Neural cell (in vitro differentiated cells): ENCODE measurements around the gene RBBP7. TPM values are rescaled to one million over a fixed set of nuclear protein-coding genes. Genes with fewer than 3 reads are reported as not detected.

Experiments used
- H2AFZ ChIP-seq: fragments of 200-600, 300-800 bp; sonication (generic), shearing (Covaris generic); 2 replicates; pipeline ENCODE4 v1.6.0; 2014; ENCODE audit warnings: low read depth, mild to moderate bottlenecking, antibody characterized with exemption, low read length, moderate library complexity
- H3F3A ChIP-seq: fragments of 200-600 bp; shearing (Covaris generic); 2 replicates; pipeline ENCODE4 v1.6.1; 2016; ENCODE audit warnings: mild to moderate bottlenecking, moderate library complexity, mixed read lengths, antibody characterized with exemption, low read length; ENCODE audit not compliant: insufficient read depth, poor library complexity, severe bottlenecking
- H3K27ac ChIP-seq: fragments of 200-600, 300-800 bp; sonication (generic), shearing (Covaris generic); 2 replicates; pipeline ENCODE4 v1.5.1; 2014; ENCODE audit warnings: mild to moderate bottlenecking, low read length, moderate library complexity
- H3K27me3 ChIP-seq: fragments of 300-800, 200-600 bp; sonication (generic), shearing (Covaris generic); 2 replicates; pipeline ENCODE4 v1.6.0; 2014; ENCODE audit warnings: mild to moderate bottlenecking, low read depth, low read length, moderate library complexity; ENCODE audit not compliant: insufficient read depth
- H3K36me3 ChIP-seq: fragments of 300-800, 200-600 bp; sonication (generic), shearing (Covaris generic); 2 replicates; pipeline ENCODE4 v1.5.1; 2014; ENCODE audit warnings: mild to moderate bottlenecking, antibody characterized with exemption, low read length, moderate library complexity; ENCODE audit not compliant: insufficient read depth
- H3K4me2 ChIP-seq: fragments of 300-800, 200-600 bp; sonication (generic), shearing (Covaris generic); 2 replicates; pipeline ENCODE4 v1.6.0; 2014; ENCODE audit warnings: mild to moderate bottlenecking, low read length
- H3K4me3 ChIP-seq: fragments of 300-800, 200-600 bp; sonication (generic), shearing (Covaris generic); 2 replicates; pipeline ENCODE4 v1.5.1; 2014; ENCODE audit warnings: mild to moderate bottlenecking, low read length, moderate library complexity
- H3K79me2 ChIP-seq: fragments of 200-600 bp; shearing (Covaris generic); replicated peaks from 2 replicates; pipeline ENCODE4 v1.6.0; 2014; ENCODE audit warnings: mild to moderate bottlenecking, low read length, moderate library complexity; ENCODE audit not compliant: insufficient read depth
- H3K9ac ChIP-seq: fragments of 300-800, 200-600 bp; sonication (generic), shearing (Covaris generic); 2 replicates; pipeline ENCODE4 v1.6.1; 2016; ENCODE audit warnings: mild to moderate bottlenecking, low read length, mixed read lengths
- H3K9me2 ChIP-seq: fragments of 200-600 bp; shearing (Covaris generic); 2 replicates; pipeline ENCODE4 v1.6.1; 2016; ENCODE audit warnings: mild to moderate bottlenecking, low read length, mixed read lengths; ENCODE audit not compliant: insufficient read depth
- H3K9me3 ChIP-seq: fragments of 200-600, 300-800 bp; sonication (generic), shearing (Covaris generic); 2 replicates; pipeline ENCODE4 v1.6.1; 2016; ENCODE audit warnings: mild to moderate bottlenecking, mixed run types, low read length, moderate library complexity, mixed read lengths
- H4K20me1 ChIP-seq: fragments of 200-600 bp; shearing (Covaris generic); 2 replicates; pipeline ENCODE4 v1.6.1; 2016; ENCODE audit warnings: mild to moderate bottlenecking, mixed run types; ENCODE audit not compliant: insufficient read depth
- EP300 ChIP-seq: fragments of 450-650 bp; conservative IDR thresholded peaks from 2 replicates; pipeline ENCODE4 v1.6.1; 2014; ENCODE audit warnings: antibody characterized with exemption, mild to moderate bottlenecking, moderate library complexity; ENCODE audit not compliant: poor library complexity, severe bottlenecking
- EZH2 ChIP-seq: fragments of 200-600, 300-800 bp; shearing (Covaris generic), sonication (generic); IDR thresholded peaks from 2 replicates; pipeline ENCODE4 v1.6.1; 2014; ENCODE audit warnings: antibody characterized with exemption, low read length, borderline replicate concordance, mild to moderate bottlenecking; ENCODE audit not compliant: insufficient read depth, poor library complexity, severe bottlenecking
- MXI1 ChIP-seq: fragments of 450-650 bp; conservative IDR thresholded peaks from 2 replicates; pipeline ENCODE4 v1.6.1; 2014; ENCODE audit warnings: antibody characterized with exemption, mild to moderate bottlenecking; ENCODE audit not compliant: poor library complexity, severe bottlenecking
- POLR2AphosphoS5 ChIP-seq: IDR thresholded peaks from 2 replicates; pipeline ENCODE4 v1.6.1; 2012
- RAD21 ChIP-seq: fragments of 450-650 bp; conservative IDR thresholded peaks from 2 replicates; pipeline ENCODE4 v1.6.1; 2014; ENCODE audit warnings: antibody characterized with exemption, mild to moderate bottlenecking, moderate library complexity
- SMC3 ChIP-seq: fragments of 450-650 bp; conservative IDR thresholded peaks from 2 replicates; pipeline ENCODE4 v1.6.1; 2014; ENCODE audit warnings: antibody characterized with exemption, mild to moderate bottlenecking, moderate library complexity; ENCODE audit not compliant: poor library complexity
- TAF1 ChIP-seq: IDR thresholded peaks from 2 replicates; pipeline ENCODE4 v1.6.1; 2012; ENCODE audit warnings: low read depth
- polyA plus RNA-seq: library from polyadenylated mRNA; depleted of rRNA; stranded (reverse); fragments of >200 nt; gene quantifications from 2 replicates; pipeline ENCODE4 v1.2.3, GENCODE V29; 2014
- TF ChIP-seq, protein P1 (sequence below): IDR thresholded peaks from 2 replicates; pipeline ENCODE4 v1.6.1; 2012; ENCODE audit warnings: borderline replicate concordance
- TF ChIP-seq, protein P2 (sequence below): fragments of 450-650 bp; IDR thresholded peaks from 2 replicates; pipeline ENCODE4 v1.5.1; 2014; ENCODE audit warnings: antibody characterized with exemption, mild to moderate bottlenecking, moderate library complexity; ENCODE audit not compliant: poor library complexity, severe bottlenecking

RBBP7 gene
- polyA plus RNA-seq, 1 donor from 2014 or later, result 204 TPM

DNA sequence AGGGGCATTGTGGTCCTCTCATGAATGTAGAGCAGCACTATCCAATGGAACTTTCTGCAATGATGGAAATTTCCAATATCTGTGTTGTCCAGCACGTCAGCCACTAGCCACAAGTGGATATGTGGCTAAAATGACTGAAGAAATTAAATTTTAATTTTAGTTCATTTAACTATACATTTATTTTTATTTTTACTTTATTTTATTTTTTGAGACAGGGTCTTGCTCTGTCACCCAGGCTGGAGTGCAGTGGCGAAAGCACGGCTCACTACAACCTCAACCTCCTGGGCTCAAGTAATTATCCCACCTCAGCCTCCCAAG lies 13.3 kb upstream of the RBBP7 start:
- Histone ChIP-seq H3K36me3 (no peaks in the 10 kb centered on the region), H3K27me3 (no peaks in the 10 kb centered on the region), H3K79me2 (no peaks in the 10 kb centered on the region), H3K9me3 (no peaks in the 10 kb centered on the region), H3K9me2 (no peaks in the 10 kb centered on the region), H3F3A (no peaks in the 10 kb centered on the region), H3K4me2 (no peak overlapping the region), H3K4me3 (peak overlapping the region; percentile 57), H3K9ac (no peak overlapping the region), H3K27ac (no peak overlapping the region), H4K20me1 (no peaks in the 10 kb centered on the region), H2AFZ (no peak overlapping the region)
- TF ChIP-seq EP300, result no peak
- TF ChIP-seq POLR2AphosphoS5, result no peak
- TF ChIP-seq, protein P1, sequence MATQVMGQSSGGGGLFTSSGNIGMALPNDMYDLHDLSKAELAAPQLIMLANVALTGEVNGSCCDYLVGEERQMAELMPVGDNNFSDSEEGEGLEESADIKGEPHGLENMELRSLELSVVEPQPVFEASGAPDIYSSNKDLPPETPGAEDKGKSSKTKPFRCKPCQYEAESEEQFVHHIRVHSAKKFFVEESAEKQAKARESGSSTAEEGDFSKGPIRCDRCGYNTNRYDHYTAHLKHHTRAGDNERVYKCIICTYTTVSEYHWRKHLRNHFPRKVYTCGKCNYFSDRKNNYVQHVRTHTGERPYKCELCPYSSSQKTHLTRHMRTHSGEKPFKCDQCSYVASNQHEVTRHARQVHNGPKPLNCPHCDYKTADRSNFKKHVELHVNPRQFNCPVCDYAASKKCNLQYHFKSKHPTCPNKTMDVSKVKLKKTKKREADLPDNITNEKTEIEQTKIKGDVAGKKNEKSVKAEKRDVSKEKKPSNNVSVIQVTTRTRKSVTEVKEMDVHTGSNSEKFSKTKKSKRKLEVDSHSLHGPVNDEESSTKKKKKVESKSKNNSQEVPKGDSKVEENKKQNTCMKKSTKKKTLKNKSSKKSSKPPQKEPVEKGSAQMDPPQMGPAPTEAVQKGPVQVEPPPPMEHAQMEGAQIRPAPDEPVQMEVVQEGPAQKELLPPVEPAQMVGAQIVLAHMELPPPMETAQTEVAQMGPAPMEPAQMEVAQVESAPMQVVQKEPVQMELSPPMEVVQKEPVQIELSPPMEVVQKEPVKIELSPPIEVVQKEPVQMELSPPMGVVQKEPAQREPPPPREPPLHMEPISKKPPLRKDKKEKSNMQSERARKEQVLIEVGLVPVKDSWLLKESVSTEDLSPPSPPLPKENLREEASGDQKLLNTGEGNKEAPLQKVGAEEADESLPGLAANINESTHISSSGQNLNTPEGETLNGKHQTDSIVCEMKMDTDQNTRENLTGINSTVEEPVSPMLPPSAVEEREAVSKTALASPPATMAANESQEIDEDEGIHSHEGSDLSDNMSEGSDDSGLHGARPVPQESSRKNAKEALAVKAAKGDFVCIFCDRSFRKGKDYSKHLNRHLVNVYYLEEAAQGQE, result no peak
- no peak for TF ChIP-seq SMC3
- TF ChIP-seq TAF1, result no peak
- no peak for TF ChIP-seq EZH2
- TF ChIP-seq RAD21, result no peak
- no peak for TF ChIP-seq MXI1
- TF ChIP-seq, protein P2, sequence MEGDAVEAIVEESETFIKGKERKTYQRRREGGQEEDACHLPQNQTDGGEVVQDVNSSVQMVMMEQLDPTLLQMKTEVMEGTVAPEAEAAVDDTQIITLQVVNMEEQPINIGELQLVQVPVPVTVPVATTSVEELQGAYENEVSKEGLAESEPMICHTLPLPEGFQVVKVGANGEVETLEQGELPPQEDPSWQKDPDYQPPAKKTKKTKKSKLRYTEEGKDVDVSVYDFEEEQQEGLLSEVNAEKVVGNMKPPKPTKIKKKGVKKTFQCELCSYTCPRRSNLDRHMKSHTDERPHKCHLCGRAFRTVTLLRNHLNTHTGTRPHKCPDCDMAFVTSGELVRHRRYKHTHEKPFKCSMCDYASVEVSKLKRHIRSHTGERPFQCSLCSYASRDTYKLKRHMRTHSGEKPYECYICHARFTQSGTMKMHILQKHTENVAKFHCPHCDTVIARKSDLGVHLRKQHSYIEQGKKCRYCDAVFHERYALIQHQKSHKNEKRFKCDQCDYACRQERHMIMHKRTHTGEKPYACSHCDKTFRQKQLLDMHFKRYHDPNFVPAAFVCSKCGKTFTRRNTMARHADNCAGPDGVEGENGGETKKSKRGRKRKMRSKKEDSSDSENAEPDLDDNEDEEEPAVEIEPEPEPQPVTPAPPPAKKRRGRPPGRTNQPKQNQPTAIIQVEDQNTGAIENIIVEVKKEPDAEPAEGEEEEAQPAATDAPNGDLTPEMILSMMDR, result no peak

DNA sequence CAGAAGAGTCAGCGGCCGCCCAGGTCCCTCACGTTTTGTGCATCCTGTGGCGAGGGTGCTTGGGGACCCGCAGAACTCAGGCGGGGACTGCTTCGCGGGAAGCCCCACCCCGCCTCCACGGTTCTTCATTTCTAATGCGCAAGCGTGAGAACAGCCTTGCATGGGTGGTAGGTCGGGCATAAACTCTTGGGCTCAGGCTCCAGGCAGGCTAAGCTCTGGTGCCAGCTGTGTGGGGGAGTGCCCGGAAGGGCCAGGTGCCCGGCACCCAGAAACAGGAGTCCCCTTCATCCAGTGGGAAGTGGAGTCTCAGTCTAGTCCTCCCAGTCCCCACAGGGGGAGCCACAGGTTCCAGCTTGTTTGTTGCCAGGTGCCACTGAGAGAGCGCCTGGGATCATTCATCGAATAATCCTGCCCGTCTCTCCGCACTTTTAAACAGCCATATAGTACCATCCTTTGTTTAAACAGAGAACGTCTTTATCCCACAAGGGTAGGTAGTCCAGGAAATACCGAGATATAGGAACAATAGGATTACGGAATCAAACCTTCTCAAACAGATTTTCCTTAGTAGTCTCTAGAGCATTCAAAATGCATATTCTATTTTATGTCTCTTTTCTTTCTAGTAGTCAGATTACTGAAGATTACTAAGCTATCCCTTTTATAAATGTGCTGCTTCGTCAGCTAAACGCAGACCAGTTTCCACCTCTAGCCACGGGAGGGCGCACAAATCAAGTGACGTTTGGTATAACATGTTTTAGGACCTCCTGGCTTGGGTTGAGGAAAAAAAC lies 12.7 kb upstream of the RBBP7 start:
- Histone ChIP-seq H3K4me3 (peak overlapping the region; percentile 57), H3K79me2 (no peaks in the 10 kb centered on the region), H2AFZ (peak overlapping the region; percentile 14), H3K4me2 (no peak overlapping the region), H3K36me3 (no peaks in the 10 kb centered on the region), H3K27me3 (no peaks in the 10 kb centered on the region), H3K9me2 (no peaks in the 10 kb centered on the region), H4K20me1 (no peaks in the 10 kb centered on the region), H3F3A (no peaks in the 10 kb centered on the region), H3K27ac (peak overlapping the region; percentile 42), H3K9me3 (no peaks in the 10 kb centered on the region), H3K9ac (peak overlapping the region; percentile 39)
- no peak for TF ChIP-seq TAF1
- TF ChIP-seq SMC3, result peak; percentile 75
- no peak for TF ChIP-seq POLR2AphosphoS5
- TF ChIP-seq EZH2, result no peak
- TF ChIP-seq MXI1, result no peak
- peak; percentile 72 for TF ChIP-seq RAD21
- TF ChIP-seq, protein P1, result no peak
- TF ChIP-seq, protein P2, result peak; percentile 70
- no peak for TF ChIP-seq EP300
